OCI-LY7 (cell line): ENCODE measurements around the gene TMEM80. TPM values are rescaled to one million over a fixed set of nuclear protein-coding genes. Genes with fewer than 3 reads are reported as not detected.

ENCODE experiments used
- BruUV-seq: library from RNA; stranded (reverse); fragments of 400-500 nt; replicated peaks from 2 replicates; lab custom pipeline; 2021; lab: Mats Ljungman, UMichigan
- CTCF ChIA-PET: fragments of 300-600 bp; sonication (Branson Sonifier 250); formaldehyde crosslinking; loops from one replicate; lab custom pipeline; 2022; ENCODE audit warnings: antibody characterized with exemption; ENCODE audit not compliant: unreplicated experiment; lab: Charles Lee
- POLR2A ChIA-PET: fragments of 300-600 bp; sonication (Branson Sonifier 250); formaldehyde crosslinking; loops from one replicate; lab custom pipeline; 2022; ENCODE audit warnings: antibody characterized with exemption; lab: Charles Lee
- DNase-seq: peaks from one replicate; pipeline ENCODE4 v3.0.0-alpha.2; 2015; ENCODE audit warnings: low spot score
- H2AFZ ChIP-seq: fragments of 200-600 bp; sonication (generic), shearing (Covaris generic); 2 replicates; pipeline ENCODE4 v1.6.1; 2014; ENCODE audit warnings: mild to moderate bottlenecking, antibody characterized with exemption, low read length, moderate library complexity
- H3K27ac ChIP-seq: fragments of 200-600 bp; sonication (generic); 2 replicates; pipeline ENCODE4 v1.5.1; 2014; ENCODE audit warnings: mixed run types, low read depth, mild to moderate bottlenecking, moderate library complexity, low read length, inconsistent platforms; ENCODE audit not compliant: poor library complexity, severe bottlenecking
- H3K36me3 ChIP-seq: fragments of 200-600 bp; sonication (generic); 2 replicates; pipeline ENCODE4 v1.6.1; 2014; ENCODE audit warnings: mild to moderate bottlenecking, antibody characterized with exemption, low read length, moderate library complexity, mixed read lengths; ENCODE audit not compliant: insufficient read depth
- H3K4me1 ChIP-seq: fragments of 200-600 bp; sonication (generic); 2 replicates; pipeline ENCODE4 v1.5.1; 2014; ENCODE audit warnings: mild to moderate bottlenecking, low read length; ENCODE audit not compliant: insufficient read depth, poor library complexity, severe bottlenecking
- H3K4me2 ChIP-seq: fragments of 200-600 bp; sonication (generic); 2 replicates; pipeline ENCODE4 v1.6.1; 2014; ENCODE audit warnings: mild to moderate bottlenecking, low read length
- H3K4me3 ChIP-seq: fragments of 200-600 bp; sonication (generic); 2 replicates; pipeline ENCODE4 v1.5.1; 2014; ENCODE audit warnings: mild to moderate bottlenecking, low read depth, low read length; ENCODE audit not compliant: poor library complexity, severe bottlenecking
- H3K79me2 ChIP-seq: fragments of 200-600 bp; sonication (generic); 2 replicates; pipeline ENCODE4 v1.6.1; 2016; ENCODE audit warnings: low read depth, mild to moderate bottlenecking, low read length, moderate library complexity, mixed read lengths; ENCODE audit not compliant: insufficient read depth
- H3K9me2 ChIP-seq: fragments of 200-600 bp; sonication (generic); 2 replicates; pipeline ENCODE4 v1.6.1; 2016; ENCODE audit warnings: mild to moderate bottlenecking, low read length, mixed read lengths; ENCODE audit not compliant: insufficient read depth
- H3K9me3 ChIP-seq: fragments of 200-600 bp; sonication (generic); 2 replicates; pipeline ENCODE4 v1.6.1; 2014; ENCODE audit warnings: mild to moderate bottlenecking, mixed run types, low read length, mixed read lengths
- H4K20me1 ChIP-seq: fragments of 200-600 bp; sonication (generic); 2 replicates; pipeline ENCODE4 v1.6.1; 2014; ENCODE audit warnings: mild to moderate bottlenecking, antibody characterized with exemption, low read length, moderate library complexity, mixed read lengths; ENCODE audit not compliant: insufficient read depth
- CTCF ChIP-seq: fragments of 200-600 bp; sonication (generic); conservative IDR thresholded peaks from 2 replicates; pipeline ENCODE4 v1.5.1; 2014; ENCODE audit warnings: mild to moderate bottlenecking, antibody characterized with exemption, low read length, moderate library complexity, mixed read lengths
- EZH2phosphoT487 ChIP-seq: fragments of 200-600 bp; sonication (generic); IDR thresholded peaks from 2 replicates; pipeline ENCODE4 v1.6.1; 2018; ENCODE audit warnings: low read depth, borderline replicate concordance, mild to moderate bottlenecking, mixed run types, antibody characterized with exemption, low read length, moderate library complexity, mixed read lengths
- intact Hi-C: fragments of 100-400 bp; cut with micrococcal nuclease; formaldehyde crosslinking; loops from one replicate; pipeline ENCODE4 v1.10.0; 2022; ENCODE audit not compliant: unreplicated experiment
- total RNA-seq, 2 experiments: library from RNA; depleted of rRNA in 1 of 2; stranded (reverse); fragments of >200 nt in 1 of 2; shearing (Covaris generic) in 1 of 2; gene quantifications; 2 replicates each; pipeline ENCODE4 v1.2.3, GENCODE V29; 2014 to 2022

Gene TMEM80
- total RNA-seq, 2 experiments from 2014 or later = 52.7 to 52.8 TPM

- no peak overlapping the region for H3K4me3 ChIP-seq
- TF ChIP-seq CTCF (no peak), EZH2phosphoT487 (no peak)
- no peaks in the 10 kb centered on the region for H3K9me3 ChIP-seq
- POLR2A ChIA-PET = interaction anchor here (0.6 kb wide), 1 partner anchor 170 kb away, joined by 3 read pairs; no protein-coding TSS in a partner anchor
- H4K20me1 ChIP-seq = no peaks in the 10 kb centered on the region
- H3K79me2 ChIP-seq = no peaks in the 10 kb centered on the region
- CTCF ChIA-PET = no interaction called here
- no peak overlapping the region for H3K4me2 ChIP-seq
- peaks cover 75% of the 10 kb centered on the region for H3K36me3 ChIP-seq
- DNase-seq = no peak
- intact Hi-C loops = no loop called here
- no peaks in the 10 kb centered on the region for H3K9me2 ChIP-seq
- H3K4me1 ChIP-seq = no peaks in the 10 kb centered on the region
- H3K27ac ChIP-seq = no peak overlapping the region
- no TSS peak for BruUV-seq
- no peak overlapping the region for H2AFZ ChIP-seq
Observed at GRCh38 chr11:680476-680875, 15.1 kb upstream of the TMEM80 start.

GRCh38 chr11:680970-681369, 14.6 kb upstream of the TMEM80 start:
- Histone ChIP-seq H3K4me2 (no peak overlapping the region), H3K36me3 (peaks cover 78% of the 10 kb centered on the region), H2AFZ (no peak overlapping the region), H4K20me1 (no peaks in the 10 kb centered on the region), H3K4me3 (no peak overlapping the region), H3K4me1 (no peaks in the 10 kb centered on the region), H3K9me3 (no peaks in the 10 kb centered on the region), H3K27ac (no peak overlapping the region), H3K79me2 (no peaks in the 10 kb centered on the region), H3K9me2 (no peaks in the 10 kb centered on the region)
- TF ChIP-seq EZH2phosphoT487 = no peak
- TF ChIP-seq CTCF = no peak
- intact Hi-C loops = no loop called here
- BruUV-seq = no TSS peak
- CTCF ChIA-PET = no interaction called here
- DNase-seq = no peak
- POLR2A ChIA-PET = interaction anchor here (0.6 kb wide), 1 partner anchor 170 kb away, joined by 3 read pairs; no protein-coding TSS in a partner anchor

- Histone ChIP-seq H3K9me2 (no peaks in the 10 kb centered on the region), H3K4me3 (no peak overlapping the region), H3K27ac (no peak overlapping the region), H3K79me2 (no peaks in the 10 kb centered on the region), H3K4me2 (no peak overlapping the region), H4K20me1 (no peaks in the 10 kb centered on the region), H3K4me1 (no peaks in the 10 kb centered on the region), H3K36me3 (peaks cover 88% of the 10 kb centered on the region), H2AFZ (no peak overlapping the region), H3K9me3 (no peaks in the 10 kb centered on the region)
- no TSS peak for BruUV-seq
- ChIA-PET CTCF (no interaction called here), POLR2A (no interaction called here)
- DNase-seq = no peak
- intact Hi-C loops = no loop called here
- TF ChIP-seq EZH2phosphoT487 (no peak), CTCF (no peak)
Observed at GRCh38 chr11:686451-687243, 9.0 kb upstream of the TMEM80 start.
